Spinal cord (tissue), 10 donors: ENCODE measurements around the gene TOB2. TPM values are rescaled to one million over a fixed set of nuclear protein-coding genes. Genes with fewer than 3 reads are reported as not detected.

Experiments
- DNase-seq, 6 donors: peaks; one replicate each; pipeline versions ENCODE4 v3.0.0 to v3.0.0-alpha.2; 2013 to 2015; ENCODE audit warnings: low spot score in 6 of 6, low read depth in 4 of 6
- H3K27ac ChIP-seq: one replicate; pipeline ENCODE4 v1.5.1; 2013; ENCODE audit warnings: low read depth, low read length, control low read depth
- H3K27me3 ChIP-seq: one replicate; pipeline ENCODE4 v1.6.1; 2013; ENCODE audit warnings: low read length; ENCODE audit not compliant: control insufficient read depth, insufficient read depth
- H3K36me3 ChIP-seq: one replicate; pipeline ENCODE4 v1.6.1; 2013; ENCODE audit warnings: low read length; ENCODE audit not compliant: control insufficient read depth, insufficient read depth
- H3K4me1 ChIP-seq: one replicate; pipeline ENCODE4 v1.6.1; 2013; ENCODE audit warnings: low read length; ENCODE audit not compliant: control insufficient read depth, insufficient read depth
- H3K4me3 ChIP-seq: one replicate; pipeline ENCODE4 v1.5.1; 2013; ENCODE audit warnings: low read depth, low read length, control low read depth
- H3K9me3 ChIP-seq: one replicate; pipeline ENCODE4 v1.6.1; 2013; ENCODE audit warnings: low read length; ENCODE audit not compliant: control insufficient read depth, insufficient read depth
- WGBS: methylation state at CpG from one replicate; pipeline ENCODE4 v1.1.5; 2013; ENCODE audit warnings: missing lambda C conversion rate; ENCODE audit not compliant: insufficient coverage; 5-methylcytosine and 5-hydroxymethylcytosine counted together
- polyA plus RNA-seq, 2 donors: library from polyadenylated mRNA; unstranded; fragments of 120-200 nt; gene quantifications; one replicate each; pipeline ENCODE4 v1.2.1, GENCODE V29; 2013; ENCODE audit not compliant: insufficient read length in 2 of 2
- total RNA-seq, 2 donors: library from RNA; depleted of rRNA in 1 of 2; stranded (reverse); fragments of 120-200 nt in 1 of 2; fragments of >200 nt in 1 of 2; gene quantifications; one replicate each; pipeline versions ENCODE4 v1.2.3 to v1.2.4, GENCODE V29; 2013 to 2014
- donor health status: healthy.

Gene TOB2
- total and polyA plus RNA-seq, 4 donors, result 17.1 to 45.5 (median 38.9) TPM

DNA sequence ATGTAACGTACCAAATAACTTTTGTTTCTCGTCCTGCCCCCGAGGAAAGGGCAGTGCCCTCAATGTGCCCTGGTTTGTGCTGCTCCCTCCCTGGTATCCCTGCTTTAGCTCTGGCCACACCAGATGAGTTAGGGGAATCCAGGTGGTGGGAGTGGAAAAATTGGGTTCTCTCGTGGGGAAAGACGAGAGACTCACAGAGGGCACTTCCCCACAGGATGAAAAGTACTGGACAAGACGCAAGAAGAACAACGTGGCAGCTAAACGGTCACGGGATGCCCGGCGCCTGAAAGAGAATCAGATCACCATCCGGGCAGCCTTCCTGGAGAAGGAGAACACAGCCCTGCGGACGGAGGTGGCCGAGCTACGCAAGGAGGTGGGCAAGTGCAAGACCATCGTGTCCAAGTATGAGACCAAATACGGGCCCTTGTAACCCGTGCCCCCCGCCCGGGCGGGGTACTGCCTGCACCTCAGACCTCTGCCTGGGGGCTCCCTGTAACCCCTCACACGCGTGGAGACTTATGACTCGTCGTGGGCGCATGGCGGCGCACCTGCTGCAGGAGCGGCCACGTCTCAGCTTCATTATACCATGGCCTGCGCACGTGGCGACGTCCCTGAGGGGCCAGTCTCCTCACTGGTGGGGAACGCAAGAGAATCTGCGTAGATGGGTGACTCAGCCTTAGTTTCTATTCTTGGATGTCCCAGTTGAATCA, 50.9 kb downstream of the TOB2 start:
- DNase-seq, result no peak
- no peak overlapping the region for H3K27ac ChIP-seq
- peaks cover 84% of the 10 kb centered on the region for H3K36me3 ChIP-seq
- no peaks in the 10 kb centered on the region for H3K27me3 ChIP-seq
- H3K9me3 ChIP-seq, result no peaks in the 10 kb centered on the region
- H3K4me3 ChIP-seq, result no peak overlapping the region
- 98% methylated on average over 32 of the region's 37 CpGs for WGBS
- H3K4me1 ChIP-seq, result peaks cover 17% of the 10 kb centered on the region

DNA sequence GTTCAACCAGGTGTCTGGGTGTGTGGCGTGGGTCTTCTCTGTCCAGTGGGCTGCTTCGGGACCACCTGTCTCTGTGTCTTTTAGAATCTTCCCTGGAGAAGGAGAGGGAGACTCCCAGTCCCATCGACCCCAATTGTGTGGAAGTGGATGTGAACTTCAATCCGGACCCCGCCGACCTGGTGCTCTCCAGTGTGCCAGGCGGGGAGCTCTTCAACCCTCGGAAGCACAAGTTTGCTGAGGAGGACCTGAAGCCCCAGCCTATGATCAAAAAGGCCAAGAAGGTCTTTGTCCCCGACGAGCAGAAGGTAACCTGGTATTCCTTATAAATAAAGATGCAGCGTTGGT, 52.6 kb downstream of the TOB2 start:
- no peaks in the 10 kb centered on the region for H3K9me3 ChIP-seq
- peaks cover 17% of the 10 kb centered on the region for H3K4me1 ChIP-seq
- WGBS, result 84% methylated on average over 10 of the region's 11 CpGs
- H3K27ac ChIP-seq, result peak overlapping the region; percentile 85
- H3K36me3 ChIP-seq, result peaks cover 89% of the 10 kb centered on the region
- H3K27me3 ChIP-seq, result no peaks in the 10 kb centered on the region
- no peak overlapping the region for H3K4me3 ChIP-seq
- no peak for DNase-seq

GRCh38 chr22:41387341-41387740, 59.3 kb downstream of the TOB2 start:
- Histone ChIP-seq H3K27me3 (no peaks in the 10 kb centered on the region), H3K4me3 (no peak overlapping the region), H3K4me1 (peaks cover 8% of the 10 kb centered on the region), H3K36me3 (peaks cover 45% of the 10 kb centered on the region), H3K9me3 (no peaks in the 10 kb centered on the region), H3K27ac (no peak overlapping the region)
- WGBS, result 100% methylated on average over 2 of the region's 7 CpGs
- DNase-seq, result no peak

DNA sequence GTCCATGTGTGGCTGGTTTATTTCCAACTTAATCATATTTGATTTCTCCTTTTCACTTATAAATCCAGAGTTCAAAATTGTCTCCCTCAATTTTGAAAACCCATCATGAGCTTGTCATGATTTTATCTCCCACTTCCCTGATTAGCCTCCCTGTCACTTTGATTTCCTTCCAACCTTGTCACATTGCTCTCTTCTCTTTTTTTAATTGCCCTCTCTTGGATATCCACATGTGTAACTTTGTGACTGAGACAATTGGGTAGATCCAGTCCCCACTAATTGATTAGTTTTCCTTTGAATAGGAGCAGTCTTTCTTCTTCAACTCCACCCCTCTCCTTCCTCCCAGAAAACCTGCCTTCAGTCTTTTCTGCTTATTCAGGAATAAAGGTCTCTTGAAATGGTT, 62.5 kb downstream of the TOB2 start:
- Histone ChIP-seq H3K4me3 (no peak overlapping the region), H3K36me3 (peaks cover 20% of the 10 kb centered on the region), H3K27me3 (no peaks in the 10 kb centered on the region), H3K4me1 (peaks cover 20% of the 10 kb centered on the region), H3K9me3 (no peaks in the 10 kb centered on the region), H3K27ac (no peak overlapping the region)
- DNase-seq, result no peak

Other genes starting within 250 kb of the TOB2 start
- gene L3MBTL2, start 241.5 kb downstream of the TOB2 start, total RNA-seq, result 10 to 100 TPM; 17.1 to 26.1 TPM
- 10 to 100 TPM; 30.6 to 32.2 TPM for gene L3MBTL2, start 241.5 kb downstream of the TOB2 start, polyA plus RNA-seq
- 10 to 100 TPM; 23.2 to 38.2 TPM for gene CHADL, start 205.9 kb downstream of the TOB2 start, total RNA-seq
- gene CHADL, start 205.9 kb downstream of the TOB2 start, polyA plus RNA-seq, result 10 to 100 TPM; 36.7 to 48.2 TPM
- 10 to 100 TPM; 29.9 to 35.2 TPM for gene RANGAP1, start 160.6 kb downstream of the TOB2 start, total RNA-seq
- gene RANGAP1, start 160.6 kb downstream of the TOB2 start, polyA plus RNA-seq, result 100 to 1,000 TPM in 1 of 2 donors, 10 to 100 TPM in 1; 90.6 to 106 TPM
- gene ZC3H7B, start 145.3 kb downstream of the TOB2 start, total RNA-seq, result 10 to 100 TPM; 41.6 to 60.3 TPM
- 100 to 1,000 TPM; 104 to 108 TPM for gene ZC3H7B, start 145.3 kb downstream of the TOB2 start, polyA plus RNA-seq
- gene TEF, start 64.9 kb downstream of the TOB2 start, total RNA-seq, result 10 to 100 TPM; 11.9 to 18.0 TPM
- 10 to 100 TPM; 12.8 to 13.1 TPM for gene TEF, start 64.9 kb downstream of the TOB2 start, polyA plus RNA-seq
- gene PHF5A, start 21.9 kb upstream of the TOB2 start, total RNA-seq, result 10 to 100 TPM; 30.0 to 48.8 TPM
- gene PHF5A, start 21.9 kb upstream of the TOB2 start, polyA plus RNA-seq, result 10 to 100 TPM; 43.0 to 46.3 TPM
- gene ACO2, start 22.3 kb upstream of the TOB2 start, total RNA-seq, result 100 to 1,000 TPM; 101 to 113 TPM
- 100 to 1,000 TPM; 181 to 183 TPM for gene ACO2, start 22.3 kb upstream of the TOB2 start, polyA plus RNA-seq
- 10 to 100 TPM; 17.9 to 33.2 TPM for gene POLR3H, start 97.7 kb upstream of the TOB2 start, total RNA-seq
- gene POLR3H, start 97.7 kb upstream of the TOB2 start, polyA plus RNA-seq, result 10 to 100 TPM; 82.6 to 91.5 TPM
- gene CSDC2, start 114.2 kb upstream of the TOB2 start, total RNA-seq, result 1 to 10 TPM; 8.0 to 9.0 TPM
- gene CSDC2, start 114.2 kb upstream of the TOB2 start, polyA plus RNA-seq, result 10 to 100 TPM; 45.6 to 49.7 TPM
- gene PMM1, start 143.0 kb upstream of the TOB2 start, total RNA-seq, result 10 to 100 TPM; 18.5 to 18.9 TPM
- gene PMM1, start 143.0 kb upstream of the TOB2 start, polyA plus RNA-seq, result 10 to 100 TPM; 65.6 to 67.3 TPM
- 10 to 100 TPM; 28.4 TPM for gene DESI1, start 174.2 kb upstream of the TOB2 start, total RNA-seq
- 10 to 100 TPM; 64.1 TPM for gene DESI1, start 174.2 kb upstream of the TOB2 start, polyA plus RNA-seq
- gene XRCC6, start 174.5 kb upstream of the TOB2 start, total RNA-seq, result 100 to 1,000 TPM; 213 to 239 TPM
- 100 to 1,000 TPM; 219 to 221 TPM for gene XRCC6, start 174.5 kb upstream of the TOB2 start, polyA plus RNA-seq
- gene SNU13, start 242.1 kb upstream of the TOB2 start, total RNA-seq, result 100 to 1,000 TPM in 1 of 2 donors, 10 to 100 TPM in 1; 89.4 to 123 TPM
- gene SNU13, start 242.1 kb upstream of the TOB2 start, polyA plus RNA-seq, result 100 to 1,000 TPM; 233 to 245 TPM